HEK293 (cell line): ENCODE data around the gene FKBP8.

Experiments used
- TCF7L2 ChIP-seq: IDR thresholded peaks from 2 replicates; pipeline ENCODE4 v1.6.1; 2011; ENCODE audit warnings: low read depth, mild to moderate bottlenecking, inconsistent platforms, low read length, moderate library complexity, borderline replicate concordance
- ZBTB17 ChIP-seq: fragments of 450-650 bp; formaldehyde crosslinking; IDR thresholded peaks from 2 replicates; pipeline ENCODE4 v1.5.1; 2016; ENCODE audit warnings: missing biosample characterization, missing genetic modification characterization
- ZNF24 ChIP-seq: fragments of 450-650 bp; formaldehyde crosslinking; IDR thresholded peaks from 2 replicates; pipeline ENCODE4 v1.5.1; 2016; ENCODE audit warnings: missing biosample characterization, missing genetic modification characterization
- ZNF366 ChIP-seq: fragments of 450-650 bp; formaldehyde crosslinking; conservative IDR thresholded peaks from 2 replicates; pipeline ENCODE4 v1.5.1; 2016; ENCODE audit warnings: missing biosample characterization, missing genetic modification characterization
- ZNF416 ChIP-seq: fragments of 450-650 bp; formaldehyde crosslinking; IDR thresholded peaks from 2 replicates; pipeline ENCODE4 v1.5.1; 2016; ENCODE audit warnings: missing biosample characterization, missing genetic modification characterization
- ZNF530 ChIP-seq: fragments of 450-650 bp; formaldehyde crosslinking; IDR thresholded peaks from 2 replicates; pipeline ENCODE4 v1.5.1; 2016; ENCODE audit warnings: low read depth, missing biosample characterization, missing genetic modification characterization
- ZNF707 ChIP-seq: fragments of 450-650 bp; formaldehyde crosslinking; IDR thresholded peaks from 2 replicates; pipeline ENCODE4 v1.5.1; 2016; ENCODE audit warnings: missing biosample characterization, missing genetic modification characterization
- ZNF777 ChIP-seq: fragments of 450-650 bp; formaldehyde crosslinking; IDR thresholded peaks from 2 replicates; pipeline ENCODE4 v1.5.1; 2017; ENCODE audit warnings: missing biosample characterization, missing genetic modification characterization, borderline replicate concordance
- ZNF785 ChIP-seq: fragments of 450-650 bp; formaldehyde crosslinking; IDR thresholded peaks from 2 replicates; pipeline ENCODE4 v1.5.1; 2016; ENCODE audit warnings: missing biosample characterization, missing genetic modification characterization
- TF ChIP-seq, protein P1 (sequence below): fragments of 450-650 bp; formaldehyde crosslinking; IDR thresholded peaks from 2 replicates; pipeline ENCODE4 v1.5.1; 2016; ENCODE audit warnings: missing biosample characterization, missing genetic modification characterization
- TF ChIP-seq, protein P2 (sequence below): fragments of 450-650 bp; formaldehyde crosslinking; IDR thresholded peaks from 2 replicates; pipeline ENCODE4 v1.5.1; 2016; ENCODE audit warnings: missing biosample characterization, missing genetic modification characterization
- TF ChIP-seq, protein P3 (sequence below): fragments of 450-650 bp; formaldehyde crosslinking; IDR thresholded peaks from 2 replicates; pipeline ENCODE4 v1.5.1; 2016; ENCODE audit warnings: missing biosample characterization, missing genetic modification characterization, borderline replicate concordance

DNA sequence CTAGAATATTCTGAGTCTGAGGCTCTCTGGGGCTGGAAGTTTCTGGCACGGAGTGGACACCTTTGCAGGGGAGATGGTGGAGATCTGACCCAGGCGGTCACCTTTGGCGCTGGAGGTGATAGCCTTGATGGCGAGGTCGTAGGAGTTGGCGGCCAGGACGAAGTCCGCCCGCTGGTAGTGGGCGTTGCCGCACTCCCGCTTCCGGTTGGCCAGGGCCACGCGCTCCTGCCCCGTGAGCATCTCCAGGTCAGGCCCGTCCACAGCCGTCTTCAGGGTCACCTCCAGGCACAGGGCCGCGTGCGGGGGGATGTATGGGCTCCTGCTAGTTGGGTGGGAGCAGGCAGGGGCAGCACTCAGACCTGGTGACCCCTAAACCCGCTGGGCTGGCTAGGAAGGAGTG, 5.3 kb downstream of the FKBP8 start:
- no peak for TF ChIP-seq ZNF707 (tag by site-specific recombination)
- no peak for TF ChIP-seq ZNF777 (tag by site-specific recombination)
- TF ChIP-seq ZNF785: no peak
- TF ChIP-seq, protein P1, sequence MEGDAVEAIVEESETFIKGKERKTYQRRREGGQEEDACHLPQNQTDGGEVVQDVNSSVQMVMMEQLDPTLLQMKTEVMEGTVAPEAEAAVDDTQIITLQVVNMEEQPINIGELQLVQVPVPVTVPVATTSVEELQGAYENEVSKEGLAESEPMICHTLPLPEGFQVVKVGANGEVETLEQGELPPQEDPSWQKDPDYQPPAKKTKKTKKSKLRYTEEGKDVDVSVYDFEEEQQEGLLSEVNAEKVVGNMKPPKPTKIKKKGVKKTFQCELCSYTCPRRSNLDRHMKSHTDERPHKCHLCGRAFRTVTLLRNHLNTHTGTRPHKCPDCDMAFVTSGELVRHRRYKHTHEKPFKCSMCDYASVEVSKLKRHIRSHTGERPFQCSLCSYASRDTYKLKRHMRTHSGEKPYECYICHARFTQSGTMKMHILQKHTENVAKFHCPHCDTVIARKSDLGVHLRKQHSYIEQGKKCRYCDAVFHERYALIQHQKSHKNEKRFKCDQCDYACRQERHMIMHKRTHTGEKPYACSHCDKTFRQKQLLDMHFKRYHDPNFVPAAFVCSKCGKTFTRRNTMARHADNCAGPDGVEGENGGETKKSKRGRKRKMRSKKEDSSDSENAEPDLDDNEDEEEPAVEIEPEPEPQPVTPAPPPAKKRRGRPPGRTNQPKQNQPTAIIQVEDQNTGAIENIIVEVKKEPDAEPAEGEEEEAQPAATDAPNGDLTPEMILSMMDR (tag by site-specific recombination): no peak
- no peak for TF ChIP-seq ZNF24 (tag by site-specific recombination)
- TF ChIP-seq, protein P2, sequence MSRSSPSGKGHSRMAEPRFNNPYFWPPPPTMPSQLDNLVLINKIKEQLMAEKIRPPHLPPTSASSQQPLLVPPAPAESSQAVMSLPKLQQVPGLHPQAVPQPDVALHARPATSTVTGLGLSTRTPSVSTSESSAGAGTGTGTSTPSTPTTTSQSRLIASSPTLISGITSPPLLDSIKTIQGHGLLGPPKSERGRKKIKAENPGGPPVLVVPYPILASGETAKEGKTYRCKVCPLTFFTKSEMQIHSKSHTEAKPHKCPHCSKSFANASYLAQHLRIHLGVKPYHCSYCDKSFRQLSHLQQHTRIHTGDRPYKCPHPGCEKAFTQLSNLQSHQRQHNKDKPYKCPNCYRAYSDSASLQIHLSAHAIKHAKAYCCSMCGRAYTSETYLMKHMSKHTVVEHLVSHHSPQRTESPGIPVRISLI: no peak
- TF ChIP-seq, protein P3, sequence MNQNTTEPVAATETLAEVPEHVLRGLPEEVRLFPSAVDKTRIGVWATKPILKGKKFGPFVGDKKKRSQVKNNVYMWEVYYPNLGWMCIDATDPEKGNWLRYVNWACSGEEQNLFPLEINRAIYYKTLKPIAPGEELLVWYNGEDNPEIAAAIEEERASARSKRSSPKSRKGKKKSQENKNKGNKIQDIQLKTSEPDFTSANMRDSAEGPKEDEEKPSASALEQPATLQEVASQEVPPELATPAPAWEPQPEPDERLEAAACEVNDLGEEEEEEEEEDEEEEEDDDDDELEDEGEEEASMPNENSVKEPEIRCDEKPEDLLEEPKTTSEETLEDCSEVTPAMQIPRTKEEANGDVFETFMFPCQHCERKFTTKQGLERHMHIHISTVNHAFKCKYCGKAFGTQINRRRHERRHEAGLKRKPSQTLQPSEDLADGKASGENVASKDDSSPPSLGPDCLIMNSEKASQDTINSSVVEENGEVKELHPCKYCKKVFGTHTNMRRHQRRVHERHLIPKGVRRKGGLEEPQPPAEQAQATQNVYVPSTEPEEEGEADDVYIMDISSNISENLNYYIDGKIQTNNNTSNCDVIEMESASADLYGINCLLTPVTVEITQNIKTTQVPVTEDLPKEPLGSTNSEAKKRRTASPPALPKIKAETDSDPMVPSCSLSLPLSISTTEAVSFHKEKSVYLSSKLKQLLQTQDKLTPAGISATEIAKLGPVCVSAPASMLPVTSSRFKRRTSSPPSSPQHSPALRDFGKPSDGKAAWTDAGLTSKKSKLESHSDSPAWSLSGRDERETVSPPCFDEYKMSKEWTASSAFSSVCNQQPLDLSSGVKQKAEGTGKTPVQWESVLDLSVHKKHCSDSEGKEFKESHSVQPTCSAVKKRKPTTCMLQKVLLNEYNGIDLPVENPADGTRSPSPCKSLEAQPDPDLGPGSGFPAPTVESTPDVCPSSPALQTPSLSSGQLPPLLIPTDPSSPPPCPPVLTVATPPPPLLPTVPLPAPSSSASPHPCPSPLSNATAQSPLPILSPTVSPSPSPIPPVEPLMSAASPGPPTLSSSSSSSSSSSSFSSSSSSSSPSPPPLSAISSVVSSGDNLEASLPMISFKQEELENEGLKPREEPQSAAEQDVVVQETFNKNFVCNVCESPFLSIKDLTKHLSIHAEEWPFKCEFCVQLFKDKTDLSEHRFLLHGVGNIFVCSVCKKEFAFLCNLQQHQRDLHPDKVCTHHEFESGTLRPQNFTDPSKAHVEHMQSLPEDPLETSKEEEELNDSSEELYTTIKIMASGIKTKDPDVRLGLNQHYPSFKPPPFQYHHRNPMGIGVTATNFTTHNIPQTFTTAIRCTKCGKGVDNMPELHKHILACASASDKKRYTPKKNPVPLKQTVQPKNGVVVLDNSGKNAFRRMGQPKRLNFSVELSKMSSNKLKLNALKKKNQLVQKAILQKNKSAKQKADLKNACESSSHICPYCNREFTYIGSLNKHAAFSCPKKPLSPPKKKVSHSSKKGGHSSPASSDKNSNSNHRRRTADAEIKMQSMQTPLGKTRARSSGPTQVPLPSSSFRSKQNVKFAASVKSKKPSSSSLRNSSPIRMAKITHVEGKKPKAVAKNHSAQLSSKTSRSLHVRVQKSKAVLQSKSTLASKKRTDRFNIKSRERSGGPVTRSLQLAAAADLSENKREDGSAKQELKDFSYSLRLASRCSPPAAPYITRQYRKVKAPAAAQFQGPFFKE (tag by site-specific recombination): no peak
- no peak for TF ChIP-seq TCF7L2
- TF ChIP-seq ZNF530: no peak
- TF ChIP-seq ZNF416 (tag by site-specific recombination): no peak
- TF ChIP-seq ZBTB17: no peak
- no peak for TF ChIP-seq ZNF366 (tag by site-specific recombination)
